GM12864 (cell line): ENCODE results near the gene CDX1.

ENCODE experiments used
- DNase-seq: peaks from one replicate; pipeline ENCODE4 v3.0.0-alpha.2; 2011; ENCODE audit warnings: low read depth
- H3K4me3 ChIP-seq: 2 replicates; pipeline ENCODE4 v1.5.1; 2011; ENCODE audit warnings: mild to moderate bottlenecking, low read depth, low read length, control low read depth
- CTCF ChIP-seq: IDR thresholded peaks from 2 replicates; pipeline ENCODE4 v1.5.1; 2011; ENCODE audit warnings: low read depth, mild to moderate bottlenecking, moderate library complexity, low read length, control low read depth, inconsistent platforms; ENCODE audit errors: missing control alignments

Gene CDX1

GRCh38 chr5:150211156-150212030, 44.8 kb downstream of the CDX1 start:
- no peak overlapping the region for H3K4me3 ChIP-seq
- no peak for TF ChIP-seq CTCF
- no peak for DNase-seq

- no peak overlapping the region for H3K4me3 ChIP-seq
- no peak for TF ChIP-seq CTCF
- DNase-seq: no peak
These were observed 47.0 kb downstream of the CDX1 start for GRCh38 chr5:150213530-150213929.

- no peak for DNase-seq
- TF ChIP-seq CTCF: no peak
- no peak overlapping the region for H3K4me3 ChIP-seq
These were observed 47.7 kb downstream of the CDX1 start for GRCh38 chr5:150214289-150214688.

- no peak for DNase-seq
- H3K4me3 ChIP-seq: no peak overlapping the region
- TF ChIP-seq CTCF: no peak
These were observed 49.7 kb downstream of the CDX1 start for GRCh38 chr5:150215979-150216944.

GRCh38 chr5:150217038-150217437, 50.5 kb downstream of the CDX1 start:
- TF ChIP-seq CTCF: no peak
- no peak for DNase-seq
- H3K4me3 ChIP-seq: no peak overlapping the region

GRCh38 chr5:150217873-150218692, 51.5 kb downstream of the CDX1 start:
- TF ChIP-seq CTCF: peak; percentile 89
- no peak overlapping the region for H3K4me3 ChIP-seq
- peak; percentile 45 for DNase-seq
